ENCODE data around the gene SON.

DNA sequence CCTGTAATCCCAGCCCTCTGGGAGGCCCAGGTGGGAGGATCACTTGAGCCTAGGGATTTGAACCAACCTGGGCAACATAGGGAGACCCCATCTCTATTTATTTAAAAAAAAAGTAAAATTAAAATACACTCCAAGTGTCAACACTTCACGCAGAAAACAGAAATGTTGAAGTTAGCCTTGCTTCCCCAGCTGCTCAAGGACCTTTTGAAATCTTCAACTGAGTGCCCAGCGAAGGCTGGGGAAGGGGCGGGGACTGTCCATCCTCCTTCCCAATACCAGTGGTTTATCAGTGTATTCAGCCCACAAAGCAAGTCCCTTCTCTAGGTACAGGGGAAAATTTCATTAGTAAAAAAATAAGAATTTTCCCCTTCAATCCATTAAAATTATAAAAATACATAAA is 49.1 kb upstream of the SON start:
- TF ChIP-seq, protein P1, sequence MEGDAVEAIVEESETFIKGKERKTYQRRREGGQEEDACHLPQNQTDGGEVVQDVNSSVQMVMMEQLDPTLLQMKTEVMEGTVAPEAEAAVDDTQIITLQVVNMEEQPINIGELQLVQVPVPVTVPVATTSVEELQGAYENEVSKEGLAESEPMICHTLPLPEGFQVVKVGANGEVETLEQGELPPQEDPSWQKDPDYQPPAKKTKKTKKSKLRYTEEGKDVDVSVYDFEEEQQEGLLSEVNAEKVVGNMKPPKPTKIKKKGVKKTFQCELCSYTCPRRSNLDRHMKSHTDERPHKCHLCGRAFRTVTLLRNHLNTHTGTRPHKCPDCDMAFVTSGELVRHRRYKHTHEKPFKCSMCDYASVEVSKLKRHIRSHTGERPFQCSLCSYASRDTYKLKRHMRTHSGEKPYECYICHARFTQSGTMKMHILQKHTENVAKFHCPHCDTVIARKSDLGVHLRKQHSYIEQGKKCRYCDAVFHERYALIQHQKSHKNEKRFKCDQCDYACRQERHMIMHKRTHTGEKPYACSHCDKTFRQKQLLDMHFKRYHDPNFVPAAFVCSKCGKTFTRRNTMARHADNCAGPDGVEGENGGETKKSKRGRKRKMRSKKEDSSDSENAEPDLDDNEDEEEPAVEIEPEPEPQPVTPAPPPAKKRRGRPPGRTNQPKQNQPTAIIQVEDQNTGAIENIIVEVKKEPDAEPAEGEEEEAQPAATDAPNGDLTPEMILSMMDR (IDR thresholded peaks at IDR 0.05; ENCODE audit: insufficient read depth, low read length), result no peak
- TF ChIP-seq POLR2AphosphoS5 (IDR thresholded peaks at IDR 0.05; ENCODE audit: low read depth), result no peak
- TF ChIP-seq, protein P2, sequence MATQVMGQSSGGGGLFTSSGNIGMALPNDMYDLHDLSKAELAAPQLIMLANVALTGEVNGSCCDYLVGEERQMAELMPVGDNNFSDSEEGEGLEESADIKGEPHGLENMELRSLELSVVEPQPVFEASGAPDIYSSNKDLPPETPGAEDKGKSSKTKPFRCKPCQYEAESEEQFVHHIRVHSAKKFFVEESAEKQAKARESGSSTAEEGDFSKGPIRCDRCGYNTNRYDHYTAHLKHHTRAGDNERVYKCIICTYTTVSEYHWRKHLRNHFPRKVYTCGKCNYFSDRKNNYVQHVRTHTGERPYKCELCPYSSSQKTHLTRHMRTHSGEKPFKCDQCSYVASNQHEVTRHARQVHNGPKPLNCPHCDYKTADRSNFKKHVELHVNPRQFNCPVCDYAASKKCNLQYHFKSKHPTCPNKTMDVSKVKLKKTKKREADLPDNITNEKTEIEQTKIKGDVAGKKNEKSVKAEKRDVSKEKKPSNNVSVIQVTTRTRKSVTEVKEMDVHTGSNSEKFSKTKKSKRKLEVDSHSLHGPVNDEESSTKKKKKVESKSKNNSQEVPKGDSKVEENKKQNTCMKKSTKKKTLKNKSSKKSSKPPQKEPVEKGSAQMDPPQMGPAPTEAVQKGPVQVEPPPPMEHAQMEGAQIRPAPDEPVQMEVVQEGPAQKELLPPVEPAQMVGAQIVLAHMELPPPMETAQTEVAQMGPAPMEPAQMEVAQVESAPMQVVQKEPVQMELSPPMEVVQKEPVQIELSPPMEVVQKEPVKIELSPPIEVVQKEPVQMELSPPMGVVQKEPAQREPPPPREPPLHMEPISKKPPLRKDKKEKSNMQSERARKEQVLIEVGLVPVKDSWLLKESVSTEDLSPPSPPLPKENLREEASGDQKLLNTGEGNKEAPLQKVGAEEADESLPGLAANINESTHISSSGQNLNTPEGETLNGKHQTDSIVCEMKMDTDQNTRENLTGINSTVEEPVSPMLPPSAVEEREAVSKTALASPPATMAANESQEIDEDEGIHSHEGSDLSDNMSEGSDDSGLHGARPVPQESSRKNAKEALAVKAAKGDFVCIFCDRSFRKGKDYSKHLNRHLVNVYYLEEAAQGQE (IDR thresholded peaks at IDR 0.05; ENCODE audit: insufficient replicate concordance, low read depth), result no peak
- TF ChIP-seq GABPA (IDR thresholded peaks at IDR 0.05; ENCODE audit: low read depth), result no peak
- TF ChIP-seq SPI1 (IDR thresholded peaks at IDR 0.05; ENCODE audit: borderline replicate concordance, low read depth), result no peak
